D721Med (cell line): ENCODE measurements around the gene BID.
A peak's percentile ranks its signal among the peaks of the same experiment; 100 is the strongest.

Experiments used
- DNase-seq: peaks from one replicate; pipeline ENCODE4 v3.0.0; 2011; ENCODE audit warnings: low spot score; ENCODE audit not compliant: insufficient read length
- FAIRE-seq: peaks from 2 replicates; lab custom pipeline; 2011; peaks lifted over from hg19 to GRCh38; lab: Jason Lieb, UNC
- TF ChIP-seq, protein P1 (sequence below): IDR thresholded peaks from 2 replicates; pipeline ENCODE4 v1.5.1; 2012; ENCODE audit warnings: mild to moderate bottlenecking, control low read depth; ENCODE audit not compliant: insufficient read depth; ENCODE audit errors: missing control alignments

Gene BID

DNA sequence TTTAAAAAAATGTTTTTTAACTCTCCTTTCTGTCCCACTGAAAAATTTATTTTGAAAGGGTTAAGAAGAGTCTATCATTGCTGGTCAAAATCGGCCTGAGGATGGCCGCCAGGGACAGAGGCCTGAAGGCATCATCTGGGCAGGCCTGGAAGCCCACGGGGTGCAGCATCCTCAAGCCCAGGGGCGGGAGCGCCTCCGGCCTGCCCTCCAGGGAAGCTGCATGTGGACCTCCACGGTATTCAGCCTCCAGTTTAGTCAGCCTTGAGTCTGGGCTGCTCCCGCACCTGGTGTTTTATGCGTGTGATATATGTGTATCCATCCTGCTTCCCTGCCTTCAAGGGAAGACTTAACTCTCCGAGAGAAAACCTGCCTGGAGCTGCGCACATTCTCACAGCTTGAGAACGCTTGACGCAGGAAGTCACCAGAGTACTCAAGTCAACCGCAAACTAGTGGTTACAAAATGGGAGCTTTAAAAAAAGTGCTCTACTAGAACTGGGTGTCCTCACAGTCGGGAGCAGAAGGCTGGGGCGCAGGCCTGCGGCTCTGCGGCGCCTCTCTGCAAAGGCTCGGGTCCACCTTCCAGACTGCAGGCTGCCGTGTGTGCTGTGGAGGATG, 13.6 kb upstream of the BID start:
- DNase-seq (no peak), FAIRE-seq (no peak)
- TF ChIP-seq, protein P1, sequence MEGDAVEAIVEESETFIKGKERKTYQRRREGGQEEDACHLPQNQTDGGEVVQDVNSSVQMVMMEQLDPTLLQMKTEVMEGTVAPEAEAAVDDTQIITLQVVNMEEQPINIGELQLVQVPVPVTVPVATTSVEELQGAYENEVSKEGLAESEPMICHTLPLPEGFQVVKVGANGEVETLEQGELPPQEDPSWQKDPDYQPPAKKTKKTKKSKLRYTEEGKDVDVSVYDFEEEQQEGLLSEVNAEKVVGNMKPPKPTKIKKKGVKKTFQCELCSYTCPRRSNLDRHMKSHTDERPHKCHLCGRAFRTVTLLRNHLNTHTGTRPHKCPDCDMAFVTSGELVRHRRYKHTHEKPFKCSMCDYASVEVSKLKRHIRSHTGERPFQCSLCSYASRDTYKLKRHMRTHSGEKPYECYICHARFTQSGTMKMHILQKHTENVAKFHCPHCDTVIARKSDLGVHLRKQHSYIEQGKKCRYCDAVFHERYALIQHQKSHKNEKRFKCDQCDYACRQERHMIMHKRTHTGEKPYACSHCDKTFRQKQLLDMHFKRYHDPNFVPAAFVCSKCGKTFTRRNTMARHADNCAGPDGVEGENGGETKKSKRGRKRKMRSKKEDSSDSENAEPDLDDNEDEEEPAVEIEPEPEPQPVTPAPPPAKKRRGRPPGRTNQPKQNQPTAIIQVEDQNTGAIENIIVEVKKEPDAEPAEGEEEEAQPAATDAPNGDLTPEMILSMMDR = no peak

- FAIRE-seq = no peak
- no peak for DNase-seq
- TF ChIP-seq, protein P1 = no peak
Observed at GRCh38 chr22:17787241-17787640, 13.0 kb upstream of the BID start.

DNA sequence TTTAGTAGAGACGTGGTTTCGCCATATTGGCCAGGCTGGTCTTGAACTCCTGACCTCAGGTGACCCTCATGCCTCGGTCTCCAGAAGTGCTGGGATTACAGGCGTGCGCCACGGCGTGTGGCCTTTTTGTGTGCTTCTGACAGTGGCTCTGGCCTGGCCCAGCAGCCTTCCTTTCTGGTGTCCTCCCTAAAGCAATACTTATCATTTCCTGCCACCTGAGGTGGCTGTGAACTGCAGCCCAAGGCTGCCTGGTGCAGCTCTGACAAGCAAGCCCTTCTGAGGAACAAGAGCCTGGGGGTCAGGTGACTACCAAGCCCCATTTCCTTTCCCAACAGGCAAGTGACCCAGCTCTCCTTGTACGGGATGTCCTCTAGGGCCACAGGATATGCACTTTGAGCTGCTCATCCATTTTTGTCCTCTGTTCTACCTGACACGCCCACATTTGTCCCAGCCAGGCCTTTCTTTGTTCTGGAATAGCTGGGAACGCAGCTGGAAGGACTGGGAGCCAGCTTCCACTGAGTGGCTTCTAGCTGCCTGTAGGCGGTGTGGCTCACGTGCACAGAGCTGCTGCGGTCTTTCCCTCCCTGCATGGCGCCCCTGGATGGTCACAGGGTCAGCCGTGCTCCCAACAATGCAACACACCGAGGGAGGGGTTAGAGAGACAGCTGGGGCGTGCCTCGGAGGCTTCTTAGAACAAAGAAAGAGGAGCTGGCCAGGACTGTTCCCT, 12.3 kb upstream of the BID start:
- FAIRE-seq (no peak), DNase-seq (no peak)

DNA sequence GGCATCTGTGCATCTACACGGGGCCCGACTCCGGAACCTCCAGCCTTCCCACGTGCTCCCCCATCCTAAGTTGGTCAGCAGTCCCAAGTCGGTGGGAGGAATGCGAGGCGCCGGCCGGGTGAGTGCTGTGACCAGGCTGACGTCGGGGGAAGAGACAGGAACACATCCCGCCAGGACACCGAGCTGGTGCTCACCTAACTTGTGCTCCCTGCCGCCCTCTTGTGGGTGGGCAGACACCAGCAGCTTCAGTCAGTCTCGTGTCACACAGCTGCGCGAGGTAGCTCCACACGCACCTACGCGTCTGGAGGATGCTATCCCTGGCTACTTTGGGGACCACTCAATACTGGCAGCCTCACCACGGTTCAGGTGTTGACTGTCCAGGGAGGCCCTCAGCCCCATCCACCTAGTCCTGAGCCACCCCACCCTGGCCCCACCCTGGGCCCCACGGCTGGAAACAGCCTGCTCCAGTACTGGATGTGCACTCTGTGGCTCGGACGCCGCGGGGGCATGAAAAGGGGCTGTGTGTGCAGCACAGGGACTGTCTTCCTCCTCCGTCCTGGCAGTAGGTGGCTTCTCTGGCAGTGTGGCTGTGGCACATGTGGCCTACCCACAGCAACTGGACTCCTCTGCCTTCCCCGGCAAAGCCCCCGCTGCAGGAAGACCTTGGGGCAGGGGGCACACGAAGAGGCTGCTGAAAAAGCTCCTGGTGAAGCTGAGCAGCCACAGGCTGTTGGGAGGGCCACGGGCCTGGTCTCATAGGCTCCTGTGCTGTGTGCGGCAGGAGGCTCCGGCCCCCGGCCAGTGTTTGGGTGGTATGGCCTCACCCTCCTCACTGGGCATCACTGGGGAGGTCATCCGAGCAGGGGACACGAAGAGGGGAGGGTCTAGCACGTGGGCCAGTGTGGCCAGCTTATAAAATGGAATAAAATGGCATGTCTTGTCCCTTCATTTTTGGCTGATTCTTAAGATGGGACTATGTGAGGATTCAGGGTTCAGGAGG, 11.2 kb upstream of the BID start:
- FAIRE-seq = no peak
- DNase-seq = no peak
- TF ChIP-seq, protein P1 = peak; percentile 58

More for the DNA sequence above, 12.3 kb upstream of the BID start:
- TF ChIP-seq, protein P1 = no peak

DNA sequence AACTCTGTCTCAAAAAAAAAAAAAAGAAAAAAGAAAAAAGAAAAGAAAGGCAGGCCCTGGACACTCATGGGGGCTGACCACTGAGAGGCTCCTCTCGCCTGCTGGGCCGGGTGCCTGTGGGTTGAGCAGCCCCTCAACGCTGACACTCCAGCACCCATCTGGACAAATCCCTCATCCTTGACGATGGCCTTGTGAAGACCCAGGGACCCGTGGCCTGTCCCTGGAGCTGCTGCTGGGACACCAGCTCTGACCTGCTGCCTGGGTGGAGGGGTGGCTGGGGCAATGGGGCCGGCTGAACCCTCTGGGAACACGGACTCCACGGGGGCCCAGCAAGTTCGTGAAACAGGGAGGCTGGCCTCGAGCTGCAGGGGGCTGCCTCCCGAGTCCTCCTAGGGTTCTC, 10.5 kb upstream of the BID start:
- no peak for DNase-seq
- no peak for FAIRE-seq
- TF ChIP-seq, protein P1 = no peak

DNA sequence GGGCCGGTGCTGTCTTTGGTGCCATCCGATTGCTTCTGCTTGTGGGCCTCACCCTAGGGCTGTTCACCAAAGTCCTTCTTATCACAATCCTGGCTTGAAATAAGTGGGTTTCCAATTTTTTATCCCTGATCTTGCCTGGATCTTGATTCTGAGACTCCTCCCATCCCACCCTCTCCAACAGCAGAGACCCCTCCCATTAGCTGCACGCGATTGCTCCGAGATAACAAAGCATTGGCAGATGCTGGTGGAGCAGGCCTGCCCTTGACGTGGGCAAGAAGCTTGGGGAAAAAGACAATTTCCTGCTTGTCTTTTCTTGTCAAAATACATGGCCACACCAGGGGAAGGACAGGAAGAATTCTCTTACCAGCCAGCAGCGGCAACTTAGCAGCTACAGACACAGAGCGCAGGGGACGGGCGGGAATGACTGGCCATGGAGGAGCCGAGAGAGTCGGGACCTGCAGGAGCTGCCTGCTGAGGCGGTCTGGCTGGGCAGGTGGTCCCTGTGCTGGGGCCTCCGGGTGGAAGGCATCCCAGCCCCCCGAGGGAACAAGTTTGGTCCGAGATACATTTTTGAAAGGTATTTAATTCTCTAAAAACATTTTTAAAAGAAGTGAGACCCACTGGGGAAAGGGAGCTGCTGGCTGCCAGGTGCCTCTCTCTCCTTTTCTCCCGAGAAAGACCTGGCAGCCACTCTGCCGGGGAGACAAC, 9.7 kb upstream of the BID start:
- TF ChIP-seq, protein P1 = no peak
- no peak for DNase-seq
- no peak for FAIRE-seq
